ENCODE results near the gene ULK4. TPM values are rescaled to one million over a fixed set of nuclear protein-coding genes. Genes with fewer than 3 reads are reported as not detected.

Gene ULK4
- total RNA-seq, 1 donor from 2014 or later, result 9.1 TPM

DNA sequence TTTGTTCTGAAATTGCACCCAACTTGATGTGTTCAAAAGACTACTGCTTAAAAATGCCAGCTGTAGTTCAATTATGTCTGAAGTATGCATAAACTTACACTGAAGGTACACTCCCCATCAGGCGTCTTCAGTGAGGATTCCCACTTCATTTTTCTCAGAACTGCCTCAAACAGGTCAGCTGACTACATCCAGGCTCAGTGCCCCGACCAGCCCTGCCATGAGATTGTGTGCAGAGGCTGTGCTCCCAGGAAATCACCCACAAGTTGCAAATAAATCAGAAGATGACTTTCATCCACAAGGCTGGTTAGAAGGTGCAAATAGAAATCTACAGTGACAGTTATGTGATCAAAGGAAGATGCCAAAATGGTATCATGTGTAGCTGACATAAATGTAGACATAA is 711.1 kb downstream of the ULK4 start:
- peaks cover 4% of the 10 kb centered on the region for H3K36me3 Mint-ChIP-seq (ENCODE audit: unreplicated experiment)
- TF ChIP-seq, protein P1, sequence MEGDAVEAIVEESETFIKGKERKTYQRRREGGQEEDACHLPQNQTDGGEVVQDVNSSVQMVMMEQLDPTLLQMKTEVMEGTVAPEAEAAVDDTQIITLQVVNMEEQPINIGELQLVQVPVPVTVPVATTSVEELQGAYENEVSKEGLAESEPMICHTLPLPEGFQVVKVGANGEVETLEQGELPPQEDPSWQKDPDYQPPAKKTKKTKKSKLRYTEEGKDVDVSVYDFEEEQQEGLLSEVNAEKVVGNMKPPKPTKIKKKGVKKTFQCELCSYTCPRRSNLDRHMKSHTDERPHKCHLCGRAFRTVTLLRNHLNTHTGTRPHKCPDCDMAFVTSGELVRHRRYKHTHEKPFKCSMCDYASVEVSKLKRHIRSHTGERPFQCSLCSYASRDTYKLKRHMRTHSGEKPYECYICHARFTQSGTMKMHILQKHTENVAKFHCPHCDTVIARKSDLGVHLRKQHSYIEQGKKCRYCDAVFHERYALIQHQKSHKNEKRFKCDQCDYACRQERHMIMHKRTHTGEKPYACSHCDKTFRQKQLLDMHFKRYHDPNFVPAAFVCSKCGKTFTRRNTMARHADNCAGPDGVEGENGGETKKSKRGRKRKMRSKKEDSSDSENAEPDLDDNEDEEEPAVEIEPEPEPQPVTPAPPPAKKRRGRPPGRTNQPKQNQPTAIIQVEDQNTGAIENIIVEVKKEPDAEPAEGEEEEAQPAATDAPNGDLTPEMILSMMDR (IDR thresholded peaks at IDR 0.05), result no peak
- H3K9me3 Mint-ChIP-seq (ENCODE audit: unreplicated experiment), result peaks cover 17% of the 10 kb centered on the region
- H3K4me1 Mint-ChIP-seq (ENCODE audit: unreplicated experiment), result peaks cover 10% of the 10 kb centered on the region
- no peak overlapping the region for H3K27ac Mint-ChIP-seq (ENCODE audit: unreplicated experiment)
- no peak overlapping the region for H3K4me3 Mint-ChIP-seq (ENCODE audit: unreplicated experiment)
- DNase-seq (ENCODE audit: extremely low spot score, unreplicated experiment), result no peak
- H3K27me3 Mint-ChIP-seq (ENCODE audit: unreplicated experiment), result no peaks in the 10 kb centered on the region

DNA sequence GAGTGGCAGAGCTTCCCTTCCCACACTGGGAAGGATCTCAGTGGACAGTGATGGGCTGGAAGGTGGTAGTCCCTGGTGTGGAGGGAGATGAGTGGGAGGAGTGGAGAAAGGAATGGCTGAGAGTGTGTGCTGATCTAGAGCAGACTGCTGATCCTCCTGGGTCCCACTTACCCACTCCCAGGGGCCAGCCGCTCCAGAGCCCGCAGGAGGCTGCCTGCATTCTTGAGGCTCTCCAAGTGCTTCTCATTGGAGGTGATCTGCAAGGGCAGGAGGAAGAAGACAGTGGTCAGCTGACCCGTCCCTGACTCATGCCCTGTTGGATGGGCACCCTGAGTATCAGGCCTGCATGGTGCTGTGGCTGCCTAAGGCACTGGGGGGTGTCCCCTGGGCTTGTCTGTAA is 712.6 kb downstream of the ULK4 start:
- H3K27me3 Mint-ChIP-seq (ENCODE audit: unreplicated experiment), result no peaks in the 10 kb centered on the region
- H3K27ac Mint-ChIP-seq (ENCODE audit: unreplicated experiment), result no peak overlapping the region
- peaks cover 9% of the 10 kb centered on the region for H3K36me3 Mint-ChIP-seq (ENCODE audit: unreplicated experiment)
- peaks cover 17% of the 10 kb centered on the region for H3K9me3 Mint-ChIP-seq (ENCODE audit: unreplicated experiment)
- TF ChIP-seq, protein P1 (IDR thresholded peaks at IDR 0.05), result no peak
- no peak for DNase-seq (ENCODE audit: extremely low spot score, unreplicated experiment)
- no peak overlapping the region for H3K4me3 Mint-ChIP-seq (ENCODE audit: unreplicated experiment)
- H3K4me1 Mint-ChIP-seq (ENCODE audit: unreplicated experiment), result peaks cover 10% of the 10 kb centered on the region

DNA sequence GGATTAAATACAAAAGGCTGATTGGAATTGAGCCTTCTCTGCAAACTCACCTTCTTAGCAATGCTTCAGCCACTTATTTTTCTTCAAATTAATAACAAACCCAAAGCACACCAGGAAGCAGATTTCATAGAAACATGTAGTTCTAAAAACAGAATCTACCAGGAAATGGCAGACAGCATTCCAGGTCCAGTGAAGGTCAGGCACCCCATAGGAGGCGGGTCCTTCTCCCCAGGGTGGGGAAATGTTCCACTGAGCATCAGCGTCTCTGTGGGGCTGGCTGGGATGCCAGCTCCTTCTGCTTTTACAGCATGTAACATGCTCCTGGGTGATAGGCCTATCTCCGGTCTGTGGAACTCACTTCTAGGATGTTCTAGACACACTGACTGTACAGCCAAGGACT is 713.4 kb downstream of the ULK4 start:
- no peak overlapping the region for H3K27ac Mint-ChIP-seq (ENCODE audit: unreplicated experiment)
- peaks cover 10% of the 10 kb centered on the region for H3K4me1 Mint-ChIP-seq (ENCODE audit: unreplicated experiment)
- no peaks in the 10 kb centered on the region for H3K27me3 Mint-ChIP-seq (ENCODE audit: unreplicated experiment)
- peaks cover 15% of the 10 kb centered on the region for H3K36me3 Mint-ChIP-seq (ENCODE audit: unreplicated experiment)
- DNase-seq (ENCODE audit: extremely low spot score, unreplicated experiment), result no peak
- peaks cover 14% of the 10 kb centered on the region for H3K9me3 Mint-ChIP-seq (ENCODE audit: unreplicated experiment)
- TF ChIP-seq, protein P1 (IDR thresholded peaks at IDR 0.05), result no peak
- no peak overlapping the region for H3K4me3 Mint-ChIP-seq (ENCODE audit: unreplicated experiment)

GRCh38 chr3:41247055-41248004 is 714.6 kb downstream of the ULK4 start:
- no peak overlapping the region for H3K4me3 Mint-ChIP-seq (ENCODE audit: unreplicated experiment)
- H3K27me3 Mint-ChIP-seq (ENCODE audit: unreplicated experiment), result no peaks in the 10 kb centered on the region
- H3K9me3 Mint-ChIP-seq (ENCODE audit: unreplicated experiment), result peaks cover 6% of the 10 kb centered on the region
- H3K4me1 Mint-ChIP-seq (ENCODE audit: unreplicated experiment), result peaks cover 10% of the 10 kb centered on the region
- no peak for DNase-seq (ENCODE audit: extremely low spot score, unreplicated experiment)
- TF ChIP-seq, protein P1 (IDR thresholded peaks at IDR 0.05), result no peak
- H3K27ac Mint-ChIP-seq (ENCODE audit: unreplicated experiment), result no peak overlapping the region
- H3K36me3 Mint-ChIP-seq (ENCODE audit: unreplicated experiment), result peaks cover 21% of the 10 kb centered on the region

- H3K4me1 Mint-ChIP-seq (ENCODE audit: unreplicated experiment), result peaks cover 10% of the 10 kb centered on the region
- H3K9me3 Mint-ChIP-seq (ENCODE audit: unreplicated experiment), result no peaks in the 10 kb centered on the region
- no peak overlapping the region for H3K27ac Mint-ChIP-seq (ENCODE audit: unreplicated experiment)
- H3K36me3 Mint-ChIP-seq (ENCODE audit: unreplicated experiment), result peaks cover 37% of the 10 kb centered on the region
- TF ChIP-seq, protein P1 (IDR thresholded peaks at IDR 0.05), result no peak
- no peaks in the 10 kb centered on the region for H3K27me3 Mint-ChIP-seq (ENCODE audit: unreplicated experiment)
- H3K4me3 Mint-ChIP-seq (ENCODE audit: unreplicated experiment), result no peak overlapping the region
- DNase-seq (ENCODE audit: extremely low spot score, unreplicated experiment), result no peak
These were observed 717.1 kb downstream of the ULK4 start for GRCh38 chr3:41244620-41245336.

Measured in osteocyte (in vitro differentiated cells).